Measurements from ENCODE around the gene KLHL17.

The KLHL17 gene

DNA sequence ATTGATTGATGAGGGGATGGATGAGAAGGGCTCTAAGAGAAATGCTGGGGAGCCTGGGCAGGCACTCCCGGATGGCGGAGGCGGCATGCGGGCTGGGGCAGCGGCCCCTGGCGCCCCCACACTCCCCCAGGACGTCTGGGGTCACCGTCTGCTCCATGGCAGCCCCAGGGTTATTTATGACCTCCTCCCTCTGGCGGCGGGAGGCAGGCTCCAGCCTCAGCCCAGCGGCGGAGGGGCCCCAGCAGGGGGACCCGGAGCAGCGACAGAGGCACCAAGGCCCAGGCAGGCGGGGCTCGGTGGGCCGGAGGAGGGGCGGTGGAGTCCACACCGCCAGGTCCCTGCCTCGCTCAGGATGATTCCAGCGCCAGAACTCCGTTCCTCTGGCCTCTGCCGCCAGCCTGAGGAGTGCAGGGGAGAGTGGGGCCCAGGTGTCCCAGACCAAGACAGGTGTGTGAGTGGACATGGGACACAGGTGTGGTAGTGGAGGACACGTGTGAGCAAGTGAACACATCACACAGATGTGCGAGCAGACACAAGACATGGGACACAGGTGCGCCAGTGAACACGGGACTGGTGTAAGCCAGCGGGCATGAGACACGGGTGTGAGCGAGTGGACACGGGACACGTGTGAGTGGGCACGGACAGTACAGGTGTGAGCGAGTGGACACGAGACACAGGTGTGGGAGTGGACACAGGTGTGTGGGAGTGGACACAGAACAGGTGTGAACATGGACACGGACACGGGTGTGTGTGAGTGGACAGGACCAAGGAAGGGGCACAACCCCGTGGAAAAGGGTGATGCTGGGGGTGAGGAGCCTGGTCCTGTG is 39.2 kb upstream of the KLHL17 start:
- peak; percentile 85 for DNase-seq (ENCODE audit: low read depth, low spot score)

DNA sequence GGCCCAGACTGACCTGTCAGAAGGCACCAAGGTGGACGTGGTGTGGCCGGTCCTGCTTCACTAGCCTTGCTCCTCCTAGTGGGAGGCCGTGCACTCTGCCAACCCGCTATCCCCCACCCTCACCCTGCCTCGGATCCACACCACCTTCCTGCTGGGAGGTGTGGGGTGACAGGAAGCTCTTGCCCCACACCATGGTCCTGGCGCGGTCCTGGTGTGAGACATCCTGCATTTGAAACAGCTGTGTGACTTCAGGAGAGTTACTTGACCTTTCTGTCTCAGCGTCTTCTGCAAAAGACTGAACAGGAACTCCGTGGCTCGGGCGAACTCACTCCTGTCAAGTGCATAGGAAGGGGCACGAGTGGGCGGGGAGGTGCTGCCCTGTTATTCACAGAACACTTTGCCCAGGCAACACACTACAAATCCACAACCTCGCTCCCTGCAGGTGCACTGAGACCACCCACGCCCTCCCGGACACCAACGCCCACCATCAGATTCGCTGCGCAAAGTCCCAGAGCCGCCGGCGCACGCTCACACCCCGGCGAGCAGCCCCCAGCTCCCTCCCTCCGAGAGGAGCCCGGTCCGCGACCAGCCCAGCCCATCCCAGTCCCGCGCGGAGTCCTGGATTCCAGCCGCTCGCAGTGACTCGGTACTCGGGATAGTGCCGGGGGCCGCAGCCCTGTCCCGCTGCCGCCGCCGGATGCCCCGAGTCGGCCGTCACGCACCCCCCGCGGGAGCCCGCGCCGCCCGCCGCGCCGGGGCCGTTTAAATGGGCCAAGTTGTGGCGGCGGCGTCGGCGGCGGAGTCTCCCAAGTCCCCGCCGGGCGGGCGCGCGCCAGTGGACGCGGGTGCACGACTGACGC is 37.0 kb upstream of the KLHL17 start, which contains the start of gene SAMD11:
SAMD11 (plus strand) TSS at position 793 of the 860 bp plus-strand sequence. CDS start 509 bp downstream, outside the sequence.
- peak; percentile 69 for DNase-seq (ENCODE audit: low read depth, low spot score)

DNA sequence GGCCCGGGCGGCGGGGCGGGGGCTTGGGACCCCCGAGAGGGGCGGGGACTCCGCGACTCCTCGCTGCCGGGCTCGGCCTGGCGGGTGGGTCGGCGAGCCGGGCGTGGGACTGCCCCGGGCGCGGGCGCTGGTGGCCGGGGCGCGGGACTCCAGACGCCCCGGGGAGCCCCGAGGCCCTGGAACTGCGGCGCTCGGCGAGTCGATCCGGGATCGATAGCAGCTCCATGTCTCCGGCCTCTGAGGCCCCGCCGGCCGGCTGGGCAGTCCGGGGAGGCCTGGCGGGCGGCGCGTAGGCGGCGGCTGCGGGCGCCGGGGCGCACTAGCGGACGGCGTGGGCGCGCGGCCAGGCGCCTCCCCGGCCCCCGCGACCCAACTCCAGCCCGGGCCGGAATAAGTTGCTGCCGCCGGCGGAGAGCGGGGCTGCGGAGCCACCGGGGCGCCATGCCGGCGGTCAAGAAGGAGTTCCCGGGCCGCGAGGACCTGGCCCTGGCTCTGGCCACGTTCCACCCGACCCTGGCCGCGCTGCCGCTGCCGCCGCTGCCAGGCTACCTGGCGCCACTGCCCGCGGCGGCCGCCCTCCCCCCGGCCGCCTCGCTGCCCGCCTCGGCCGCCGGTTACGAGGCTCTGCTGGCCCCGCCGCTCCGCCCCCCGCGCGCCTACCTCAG is 36.3 kb upstream of the KLHL17 start:
- DNase-seq (ENCODE audit: low read depth, low spot score) = no peak

DNA sequence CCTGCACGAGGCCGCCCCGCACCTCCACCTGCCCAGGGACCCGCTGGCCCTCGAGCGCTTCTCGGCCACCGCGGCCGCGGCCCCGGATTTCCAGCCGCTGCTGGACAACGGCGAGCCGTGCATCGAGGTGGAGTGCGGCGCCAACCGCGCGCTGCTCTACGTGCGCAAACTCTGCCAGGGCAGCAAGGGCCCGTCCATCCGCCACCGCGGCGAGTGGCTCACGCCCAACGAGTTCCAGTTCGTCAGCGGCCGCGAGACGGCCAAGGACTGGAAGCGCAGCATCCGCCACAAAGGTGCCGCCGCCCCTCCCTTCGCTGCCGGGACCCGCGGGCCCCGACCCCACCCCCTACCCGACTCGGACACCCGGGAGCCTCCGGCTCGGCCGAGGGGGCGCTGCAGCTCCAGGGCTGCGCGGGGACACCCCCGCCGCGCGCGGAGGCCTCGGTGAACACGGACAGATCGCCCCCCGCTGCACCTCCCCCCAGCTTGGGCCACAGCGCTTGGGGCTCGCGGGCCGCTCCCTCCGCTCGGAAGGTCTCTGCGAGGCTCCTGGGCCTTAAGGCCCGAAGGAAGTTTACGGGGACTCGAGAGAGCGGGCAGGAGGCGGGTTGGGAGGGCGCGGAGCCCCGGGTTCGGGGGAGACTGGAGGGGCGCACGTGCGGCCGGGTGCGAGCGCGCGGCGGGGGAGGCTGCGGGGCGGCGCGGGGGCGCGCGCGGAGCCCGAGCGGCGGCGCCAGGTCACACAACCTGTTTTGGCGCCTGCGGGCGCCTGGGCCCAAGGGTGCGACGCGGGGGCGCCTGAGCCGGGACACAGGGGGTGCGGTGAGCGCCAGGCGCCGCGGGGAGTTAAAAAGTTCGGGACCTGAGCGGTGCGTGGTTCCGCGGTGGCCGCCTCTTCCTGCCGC is 35.5 kb upstream of the KLHL17 start:
- DNase-seq (ENCODE audit: low read depth, low spot score) = no peak

DNA sequence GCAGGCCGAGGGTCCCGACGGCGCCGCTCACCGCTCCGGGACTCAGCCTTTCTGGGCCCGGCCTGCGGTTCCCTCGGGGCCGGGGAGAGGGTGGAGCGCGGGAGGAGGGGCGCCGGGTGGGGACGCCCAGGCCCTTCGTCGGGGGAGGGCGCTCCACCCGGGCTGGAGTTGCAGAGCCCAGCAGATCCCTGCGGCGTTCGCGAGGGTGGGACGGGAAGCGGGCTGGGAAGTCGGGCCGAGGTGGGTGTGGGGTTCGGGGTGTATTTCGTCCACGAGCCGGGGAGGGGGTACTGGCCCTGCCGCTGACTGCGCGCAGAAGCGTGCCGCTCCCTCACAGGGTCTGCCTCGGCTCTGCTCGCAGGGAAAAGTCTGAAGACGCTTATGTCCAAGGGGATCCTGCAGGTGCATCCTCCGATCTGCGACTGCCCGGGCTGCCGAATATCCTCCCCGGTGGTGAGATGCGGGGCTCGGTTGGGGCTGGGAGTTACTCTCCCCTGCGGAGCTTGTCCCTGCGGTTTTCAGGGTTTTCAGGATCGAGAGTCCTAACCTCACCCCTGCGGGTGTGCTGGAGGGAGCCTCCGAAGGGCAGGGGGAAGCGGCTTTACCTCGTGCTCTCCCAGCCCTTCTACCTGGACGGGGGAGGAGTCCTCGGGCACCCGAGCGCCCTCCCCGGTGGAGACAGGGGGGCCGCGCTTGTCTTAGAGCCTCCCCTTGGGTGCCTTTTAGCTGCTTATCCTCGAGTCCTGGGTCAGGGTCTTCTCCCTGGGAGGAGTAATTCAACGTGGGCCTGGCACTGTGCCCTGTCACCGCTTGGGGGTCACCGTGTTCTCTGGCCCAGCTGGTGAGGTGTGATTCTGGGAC is 34.6 kb upstream of the KLHL17 start:
- DNase-seq (ENCODE audit: low read depth, low spot score) = no peak

DNA sequence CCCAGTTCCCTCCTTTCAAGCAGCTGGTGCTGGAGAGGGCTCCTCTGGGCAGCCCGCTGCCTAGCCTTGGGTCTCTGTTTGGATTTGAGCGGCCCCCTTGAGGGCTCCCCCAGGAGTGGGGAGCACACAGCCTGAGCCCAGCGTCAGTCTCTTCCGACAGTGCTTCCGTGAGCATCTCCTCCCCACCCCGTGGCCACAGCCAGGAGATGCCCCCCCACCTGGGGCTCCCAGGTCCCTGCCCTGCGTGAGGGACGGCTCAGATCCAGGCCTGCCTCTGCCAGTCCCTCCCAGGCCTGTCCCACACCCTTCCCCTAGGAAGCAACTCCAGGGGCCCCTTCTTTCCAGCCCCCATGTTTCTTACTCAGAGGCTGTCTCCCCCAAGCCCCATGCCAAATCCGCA is 33.1 kb upstream of the KLHL17 start:
- DNase-seq (ENCODE audit: low read depth, low spot score) = no peak

DNA sequence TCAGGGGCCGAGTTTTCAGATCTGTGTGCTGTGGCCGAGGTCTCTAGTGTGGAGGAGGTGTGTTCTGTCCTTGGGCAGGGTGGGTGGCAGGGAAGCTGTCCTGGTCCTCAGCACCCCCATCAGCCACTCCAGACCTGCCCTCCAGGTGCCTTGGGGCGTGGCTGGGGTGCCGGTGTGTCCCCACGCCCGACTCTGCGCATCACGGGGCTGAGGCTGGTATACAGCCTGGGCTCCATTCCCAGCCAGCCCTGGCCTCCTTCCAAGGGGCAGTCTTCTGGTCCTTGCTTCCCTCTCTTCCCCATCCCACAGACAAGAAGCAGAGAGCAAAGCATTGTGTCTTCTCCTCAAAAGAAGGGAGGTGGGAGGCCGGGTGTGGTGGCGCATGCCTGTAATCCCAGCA is 32.6 kb upstream of the KLHL17 start:
- DNase-seq (ENCODE audit: low read depth, low spot score) = no peak

DNA sequence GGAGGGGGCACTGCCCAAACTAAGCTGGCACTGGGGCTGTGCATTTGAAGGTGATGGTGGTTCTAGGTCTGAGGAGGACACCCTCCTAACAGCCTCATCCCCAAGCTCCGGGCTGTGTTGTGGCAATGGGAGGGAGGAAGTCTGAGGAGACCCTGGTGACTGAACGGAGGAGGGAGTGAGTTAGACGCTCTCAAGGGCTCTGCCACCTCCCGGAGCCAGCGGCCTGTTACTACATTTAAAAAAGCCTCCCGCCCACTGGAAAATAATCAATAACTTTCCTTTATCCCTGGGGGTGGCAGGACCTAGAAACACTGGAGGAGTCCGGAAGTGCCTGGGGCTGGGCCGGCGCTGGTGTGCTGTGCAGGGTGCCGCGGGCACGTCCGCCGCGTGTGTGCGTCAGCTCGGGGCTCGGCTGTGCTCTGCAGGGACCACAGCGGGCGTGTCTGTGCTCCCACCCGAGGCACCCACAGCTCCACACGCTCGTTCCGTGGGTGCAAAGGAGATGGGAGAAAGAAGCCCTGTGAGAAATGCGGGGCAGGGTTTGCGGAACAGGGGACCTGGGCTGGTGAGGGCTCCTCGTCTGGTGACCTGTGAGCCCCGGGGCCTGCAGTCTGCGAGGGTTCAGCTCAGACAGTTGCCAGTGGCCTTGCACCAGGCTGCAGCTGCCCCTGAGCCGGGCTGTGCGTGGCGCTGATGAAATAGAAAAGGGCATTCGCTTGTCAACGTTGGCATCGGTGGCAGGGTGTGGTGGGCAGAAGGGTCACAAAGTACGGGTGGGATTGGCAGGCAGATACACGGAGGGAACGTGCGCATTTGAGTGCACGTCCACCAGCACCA is 31.3 kb upstream of the KLHL17 start:
- no peak for DNase-seq (ENCODE audit: low read depth, low spot score)

DNA sequence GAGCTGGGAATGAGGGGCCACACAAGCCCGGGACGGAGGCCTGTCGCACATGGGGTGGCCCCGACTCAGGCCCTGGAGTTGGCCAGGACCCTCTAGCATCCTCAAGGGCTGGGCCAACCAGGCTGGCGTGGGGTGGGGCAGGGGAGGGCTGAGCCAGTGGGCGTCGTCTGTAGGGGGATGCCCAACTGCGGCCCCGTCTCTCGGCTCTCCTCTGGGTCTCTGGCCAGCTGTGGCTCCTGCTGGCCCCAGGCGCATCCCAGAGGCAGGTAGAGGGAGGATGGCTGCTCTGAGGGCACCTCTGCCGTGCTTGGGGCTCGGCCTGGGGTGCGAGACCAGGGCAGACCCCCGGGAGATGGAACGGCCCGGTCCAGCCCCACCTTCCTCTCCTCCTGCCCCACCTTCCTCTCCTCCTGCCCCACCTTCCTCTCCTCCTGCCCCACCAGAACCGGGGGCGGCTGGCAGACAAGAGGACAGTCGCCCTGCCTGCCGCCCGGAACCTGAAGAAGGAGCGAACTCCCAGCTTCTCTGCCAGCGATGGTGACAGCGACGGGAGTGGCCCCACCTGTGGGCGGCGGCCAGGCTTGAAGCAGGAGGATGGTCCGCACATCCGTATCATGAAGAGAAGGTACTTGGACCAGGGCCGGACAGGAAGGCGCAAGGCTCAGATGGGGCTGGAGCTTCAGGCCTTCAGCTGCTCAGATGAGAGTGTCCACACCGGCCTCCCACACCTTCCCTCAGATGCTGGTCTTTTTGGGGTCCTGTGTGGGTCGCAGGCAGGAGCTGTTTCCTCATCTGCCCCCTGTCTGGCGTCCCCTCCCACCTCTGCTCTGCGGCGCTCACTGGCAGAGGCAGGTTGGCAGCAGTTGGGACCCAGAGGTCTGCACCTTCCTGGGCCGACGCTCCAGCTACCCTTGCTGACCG is 30.4 kb upstream of the KLHL17 start:
- DNase-seq (ENCODE audit: low read depth, low spot score) = no peak

DNA sequence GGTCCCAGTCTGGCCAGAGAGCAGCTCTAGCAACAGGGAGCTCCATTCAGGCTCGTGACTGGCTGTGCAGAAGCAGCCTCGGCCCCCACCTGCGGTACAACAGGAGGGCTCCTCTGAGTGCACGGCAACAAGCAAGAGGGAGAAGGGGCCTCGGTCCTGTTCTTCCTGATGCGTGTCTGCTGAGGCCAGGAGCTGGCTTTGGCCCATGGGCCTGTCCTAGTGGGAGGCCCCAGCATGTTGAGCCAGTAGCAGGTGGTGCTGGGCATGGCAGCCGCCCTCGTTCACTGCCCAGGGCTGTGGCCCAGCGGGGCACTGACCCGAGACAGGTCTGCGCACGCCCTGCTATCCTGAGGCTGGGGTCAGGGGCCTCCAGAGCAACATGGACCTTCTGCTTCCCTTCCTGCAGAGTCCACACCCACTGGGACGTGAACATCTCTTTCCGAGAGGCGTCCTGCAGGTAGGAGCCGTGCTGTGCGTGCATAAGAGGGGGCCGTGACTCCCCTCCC is 29.7 kb upstream of the KLHL17 start:
- no peak for DNase-seq (ENCODE audit: low read depth, low spot score)

DNA sequence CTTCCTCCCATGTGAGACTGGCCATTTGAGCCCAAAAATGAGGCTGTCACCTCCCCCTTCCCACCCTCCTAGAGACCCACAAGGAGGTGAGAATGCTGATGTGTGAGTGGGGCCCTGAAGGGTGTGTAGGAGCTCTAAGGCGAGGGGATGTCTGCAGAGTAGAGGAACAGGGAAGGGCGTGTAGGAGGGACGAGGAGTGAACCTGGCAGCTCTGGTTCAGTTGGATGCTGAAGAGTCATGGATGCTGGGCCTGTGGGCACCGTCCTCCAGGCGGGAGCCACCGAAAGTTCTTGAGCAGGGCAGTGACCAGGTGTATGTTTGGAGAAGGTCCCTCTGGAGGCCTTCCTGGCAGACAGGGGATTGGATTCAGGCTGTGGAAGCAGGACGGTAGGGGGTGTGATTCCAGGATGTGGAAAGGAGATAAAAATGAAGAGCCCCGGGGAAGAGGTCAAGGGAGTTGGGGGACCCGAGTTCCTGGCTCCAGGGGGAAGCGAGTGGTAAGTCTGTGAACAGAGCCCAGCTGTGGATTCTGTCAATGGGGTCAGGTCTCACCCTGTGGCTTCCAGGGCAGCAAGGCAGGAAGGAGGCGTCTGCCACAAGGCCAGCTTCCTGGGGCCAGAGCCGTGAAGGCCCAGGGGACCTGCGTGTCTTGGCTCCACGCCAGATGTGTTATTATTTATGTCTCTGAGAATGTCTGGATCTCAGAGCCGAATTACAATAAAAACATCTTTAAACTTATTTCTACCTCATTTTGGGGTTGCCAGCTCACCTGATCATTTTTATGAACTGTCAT is 28.8 kb upstream of the KLHL17 start:
- DNase-seq (ENCODE audit: low read depth, low spot score) = no peak

DNA sequence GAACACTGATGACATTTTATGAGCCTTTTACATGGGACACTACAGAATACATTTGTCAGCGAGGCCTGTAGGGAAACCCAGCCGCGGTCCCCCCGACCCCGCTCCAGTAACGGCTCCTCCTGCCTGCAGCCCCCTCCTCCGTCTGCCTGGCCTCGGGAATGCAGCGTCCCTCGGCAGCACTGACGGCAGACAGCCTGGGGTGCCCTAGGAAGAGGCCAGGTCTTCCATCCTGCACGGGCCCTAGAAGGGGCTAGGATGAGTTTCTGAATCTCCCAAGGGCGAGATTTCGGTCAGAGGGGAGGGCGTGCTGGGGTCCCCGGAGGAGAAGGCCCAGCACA is 28.2 kb upstream of the KLHL17 start:
- DNase-seq (ENCODE audit: low read depth, low spot score) = no peak

DNA sequence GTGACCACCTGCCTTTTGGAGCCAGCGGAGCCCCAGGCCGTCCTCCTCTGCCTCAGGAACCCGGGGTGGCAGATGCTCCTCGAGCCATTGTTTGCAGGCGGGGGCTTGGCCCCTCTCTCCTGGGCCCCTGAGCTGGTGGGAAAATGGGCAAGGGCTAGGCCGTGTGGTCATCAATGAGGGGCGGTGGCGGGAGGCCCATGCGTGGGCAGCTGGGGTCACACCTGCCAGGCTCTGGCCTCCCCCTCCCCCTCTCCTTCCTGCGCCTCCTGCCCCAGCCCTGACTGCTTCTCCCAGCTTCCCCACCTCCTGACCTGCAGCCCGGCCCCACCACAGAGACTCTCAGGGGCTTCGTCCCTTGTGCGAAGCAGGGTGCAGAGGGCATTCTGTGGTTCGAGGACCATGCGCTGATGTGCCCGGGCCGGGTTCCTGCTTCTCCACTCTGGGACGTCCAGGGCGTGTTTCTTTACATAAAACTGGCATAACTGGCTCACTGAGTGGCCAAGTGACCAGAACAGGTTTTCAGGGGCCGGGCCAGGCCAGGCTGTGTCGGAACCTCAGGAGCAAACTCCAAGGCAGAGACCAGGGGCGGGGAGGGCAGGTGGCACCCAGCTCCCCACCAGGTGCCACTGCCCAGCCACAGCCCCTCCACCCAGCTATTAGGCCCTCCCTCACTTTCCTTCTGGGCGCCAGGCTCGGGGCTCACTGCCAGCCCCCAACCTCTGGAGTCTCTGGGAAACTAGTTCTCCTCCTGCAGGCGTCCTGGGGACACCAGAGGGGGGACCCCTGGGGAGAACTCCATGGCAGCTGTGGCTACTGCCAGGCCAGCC is 27.4 kb upstream of the KLHL17 start:
- no peak for DNase-seq (ENCODE audit: low read depth, low spot score)

DNA sequence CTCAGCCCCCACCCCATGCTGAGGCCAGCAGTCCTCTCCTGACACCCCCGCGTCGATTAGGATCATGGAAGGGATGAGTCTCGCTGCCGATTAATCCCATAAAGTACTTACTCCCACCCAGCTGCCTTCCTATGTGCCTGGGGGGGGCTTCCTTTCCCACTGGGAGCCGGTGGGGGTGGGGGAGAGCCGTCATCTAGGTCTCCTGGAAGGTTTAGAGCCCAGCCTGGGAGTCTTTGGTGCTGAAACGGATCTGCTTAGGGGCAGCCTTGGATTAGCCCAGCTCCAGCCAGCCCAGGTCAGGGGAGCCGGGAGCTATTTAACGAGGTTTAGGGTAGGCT is 26.8 kb upstream of the KLHL17 start:
- no peak for DNase-seq (ENCODE audit: low read depth, low spot score)

DNA sequence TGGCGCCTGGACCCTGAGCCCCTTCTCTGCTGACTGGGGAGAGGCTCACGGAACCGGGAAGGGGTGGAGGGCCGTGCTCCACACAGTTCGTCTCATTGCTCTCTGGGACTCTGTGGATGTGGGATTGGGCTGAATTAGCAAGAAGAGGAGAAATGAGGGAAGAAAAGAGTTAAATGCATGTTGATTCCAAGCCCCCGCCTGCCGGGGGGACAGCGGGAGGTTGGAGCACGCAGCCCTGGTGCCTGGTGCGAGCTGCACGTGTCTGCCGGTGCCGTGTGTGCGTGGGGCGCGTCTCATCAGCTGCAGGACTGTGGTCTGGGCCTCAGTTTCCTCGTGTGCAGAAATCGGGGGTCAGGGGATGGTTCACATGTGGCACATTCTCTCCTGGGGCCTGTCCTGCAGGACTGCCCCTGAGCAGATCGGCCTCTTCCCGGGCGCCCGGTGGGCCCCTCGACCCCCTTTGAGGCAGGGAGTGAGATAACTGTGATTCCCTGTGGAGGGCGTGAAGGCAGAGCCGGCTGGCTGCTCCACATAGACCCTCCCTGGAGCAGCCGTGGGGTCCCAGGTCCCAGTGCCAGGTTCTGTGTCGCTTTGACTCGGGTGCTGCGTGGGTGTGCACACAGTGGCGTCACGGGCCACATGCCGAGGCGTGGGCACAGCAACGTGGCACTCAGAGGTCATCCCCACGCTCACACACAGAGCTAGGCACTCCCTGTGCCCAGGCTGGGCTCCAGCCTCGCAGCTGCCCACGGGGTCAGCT is 25.2 kb upstream of the KLHL17 start:
- no peak for DNase-seq (ENCODE audit: low read depth, low spot score)

DNA sequence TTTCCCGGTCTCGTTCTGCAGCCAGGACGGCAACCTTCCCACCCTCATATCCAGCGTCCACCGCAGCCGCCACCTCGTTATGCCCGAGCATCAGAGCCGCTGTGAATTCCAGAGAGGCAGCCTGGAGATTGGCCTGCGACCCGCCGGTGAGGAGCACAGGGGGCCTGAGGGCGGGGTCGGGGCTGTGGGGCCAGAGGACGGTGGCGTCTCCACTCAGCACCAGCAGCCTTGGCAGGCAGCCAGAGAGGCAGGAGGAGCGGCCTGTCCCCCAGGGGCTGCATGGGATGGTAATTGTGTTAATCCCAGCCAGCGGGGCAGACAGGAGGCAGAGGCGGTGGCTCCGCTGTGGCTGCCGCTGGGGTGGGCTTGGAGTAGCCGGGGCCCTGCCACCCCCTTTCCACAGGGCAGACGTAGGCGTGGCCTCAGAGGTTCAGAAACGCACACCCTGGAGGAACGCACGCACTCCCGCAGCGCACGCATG is 24.6 kb upstream of the KLHL17 start:
- peak; percentile 63 for DNase-seq (ENCODE audit: low read depth, low spot score)
